Subcutaneous adipose tissue (tissue), 4 donors: Measurements from ENCODE around the gene EFHC1. TPM values are rescaled to one million over a fixed set of nuclear protein-coding genes. Genes with fewer than 3 reads are reported as not detected.

Experiments used
- total RNA-seq, 4 donors: library from RNA; depleted of rRNA; stranded (reverse); fragments of >200 nt; gene quantifications; one replicate each; pipeline ENCODE4 v1.1.0, GENCODE V29; 2016
- TF ChIP-seq, protein P1 (sequence below): fragments of 450-650 bp; IDR thresholded peaks from one replicate; pipeline ENCODE4 v1.5.1; 2016; ENCODE audit warnings: low read depth, mild to moderate bottlenecking, control low read depth, antibody characterized with exemption, moderate library complexity

The EFHC1 gene
- total RNA-seq, 4 donors from 2014 or later, result 26.2 to 33.9 (median 27.3) TPM

DNA sequence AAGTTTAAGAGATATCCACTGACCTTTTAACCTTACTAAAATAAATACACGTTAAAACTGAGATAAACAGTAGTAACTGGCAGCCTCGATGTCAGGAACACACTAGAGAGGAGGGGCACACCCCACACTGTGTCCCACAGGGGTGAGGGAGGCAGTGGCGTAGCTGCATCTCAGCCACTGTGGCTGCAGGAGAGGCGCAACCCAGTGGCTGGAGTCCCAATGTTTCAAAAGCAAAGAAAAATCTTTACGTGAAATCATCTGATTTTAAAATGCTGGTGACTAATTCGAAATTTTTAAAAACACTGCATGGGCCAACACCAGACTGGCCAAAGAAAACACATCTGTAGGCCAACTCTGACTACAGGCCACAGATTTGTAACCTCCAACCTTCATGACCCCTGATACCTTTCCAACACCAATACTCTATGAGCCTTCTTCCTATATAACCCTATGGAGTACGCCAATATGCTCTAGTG, 102.0 kb downstream of the EFHC1 start:
- TF ChIP-seq, protein P1, sequence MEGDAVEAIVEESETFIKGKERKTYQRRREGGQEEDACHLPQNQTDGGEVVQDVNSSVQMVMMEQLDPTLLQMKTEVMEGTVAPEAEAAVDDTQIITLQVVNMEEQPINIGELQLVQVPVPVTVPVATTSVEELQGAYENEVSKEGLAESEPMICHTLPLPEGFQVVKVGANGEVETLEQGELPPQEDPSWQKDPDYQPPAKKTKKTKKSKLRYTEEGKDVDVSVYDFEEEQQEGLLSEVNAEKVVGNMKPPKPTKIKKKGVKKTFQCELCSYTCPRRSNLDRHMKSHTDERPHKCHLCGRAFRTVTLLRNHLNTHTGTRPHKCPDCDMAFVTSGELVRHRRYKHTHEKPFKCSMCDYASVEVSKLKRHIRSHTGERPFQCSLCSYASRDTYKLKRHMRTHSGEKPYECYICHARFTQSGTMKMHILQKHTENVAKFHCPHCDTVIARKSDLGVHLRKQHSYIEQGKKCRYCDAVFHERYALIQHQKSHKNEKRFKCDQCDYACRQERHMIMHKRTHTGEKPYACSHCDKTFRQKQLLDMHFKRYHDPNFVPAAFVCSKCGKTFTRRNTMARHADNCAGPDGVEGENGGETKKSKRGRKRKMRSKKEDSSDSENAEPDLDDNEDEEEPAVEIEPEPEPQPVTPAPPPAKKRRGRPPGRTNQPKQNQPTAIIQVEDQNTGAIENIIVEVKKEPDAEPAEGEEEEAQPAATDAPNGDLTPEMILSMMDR, result no peak

DNA sequence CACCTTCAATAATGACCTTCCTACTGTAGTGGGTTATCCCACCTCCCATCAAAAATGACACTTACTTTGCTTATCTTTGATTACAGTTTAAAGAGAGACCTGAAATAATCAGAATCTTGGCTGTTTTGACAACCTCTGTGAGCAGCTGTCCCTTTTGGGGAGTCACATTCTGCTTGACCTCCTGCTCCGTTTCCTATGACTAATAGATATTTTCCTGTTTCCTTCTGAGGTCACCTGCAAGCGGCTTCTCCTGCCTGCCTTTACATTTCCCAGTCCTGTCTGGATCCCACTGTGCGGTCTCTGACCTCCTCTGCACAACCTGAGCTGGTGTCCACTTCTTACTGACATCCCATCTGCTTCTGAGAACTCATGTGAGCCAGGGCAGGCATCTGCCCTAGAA, 102.5 kb downstream of the EFHC1 start:
- TF ChIP-seq, protein P1, result no peak

DNA sequence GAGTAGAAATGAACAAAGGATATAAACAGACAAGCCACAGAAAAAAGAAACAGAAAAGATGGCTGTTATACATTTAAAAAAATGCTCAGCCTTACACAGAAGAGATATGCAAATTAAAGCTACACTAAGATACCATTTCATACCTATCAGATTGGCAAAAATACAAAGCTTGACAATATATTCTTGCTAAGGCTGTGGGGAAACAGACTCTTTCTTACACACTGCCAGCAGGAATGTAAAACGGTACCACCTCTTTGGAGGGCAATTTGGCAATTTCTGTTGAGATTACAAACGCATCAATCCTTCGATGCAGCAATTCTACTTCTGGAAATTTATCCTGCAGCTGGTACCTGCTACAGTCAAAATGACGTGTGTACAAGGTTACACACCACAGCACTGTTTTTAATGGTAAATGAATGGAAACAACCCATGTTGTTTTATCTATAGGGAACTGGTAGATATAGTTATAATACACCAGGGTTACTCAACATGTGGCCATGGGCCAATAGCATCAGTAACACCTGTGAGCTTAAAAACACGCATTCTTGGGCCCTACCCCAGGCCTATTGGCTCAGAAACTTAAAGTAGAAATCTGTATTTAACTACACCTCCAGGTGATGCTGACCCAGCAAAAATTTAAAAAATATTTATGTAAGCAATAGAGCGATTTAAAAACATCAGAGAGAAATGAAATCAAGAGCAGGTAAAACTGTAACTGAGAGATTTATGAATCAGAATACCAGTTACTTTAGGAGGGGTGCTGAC, 103.4 kb downstream of the EFHC1 start:
- TF ChIP-seq, protein P1, result no peak

DNA sequence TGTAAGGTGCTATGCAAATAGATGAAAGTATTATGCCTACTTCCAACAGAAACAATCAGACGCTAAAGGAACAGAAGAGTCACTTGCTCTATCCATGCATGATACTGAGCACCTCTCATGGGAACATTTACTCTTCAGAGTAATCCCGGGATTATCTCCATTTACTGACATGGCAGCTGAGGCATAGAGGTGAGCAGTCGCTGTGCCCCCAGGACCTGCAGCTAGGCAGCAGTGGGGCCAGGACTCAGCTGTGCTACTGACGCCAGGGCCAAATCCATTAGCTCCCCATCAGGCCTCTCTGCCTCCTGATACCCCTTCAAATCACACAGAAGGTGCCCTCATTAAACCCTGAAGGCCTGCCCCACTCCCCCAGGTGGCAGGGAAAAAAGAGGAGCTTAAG, 104.8 kb downstream of the EFHC1 start:
- TF ChIP-seq, protein P1, result no peak

DNA sequence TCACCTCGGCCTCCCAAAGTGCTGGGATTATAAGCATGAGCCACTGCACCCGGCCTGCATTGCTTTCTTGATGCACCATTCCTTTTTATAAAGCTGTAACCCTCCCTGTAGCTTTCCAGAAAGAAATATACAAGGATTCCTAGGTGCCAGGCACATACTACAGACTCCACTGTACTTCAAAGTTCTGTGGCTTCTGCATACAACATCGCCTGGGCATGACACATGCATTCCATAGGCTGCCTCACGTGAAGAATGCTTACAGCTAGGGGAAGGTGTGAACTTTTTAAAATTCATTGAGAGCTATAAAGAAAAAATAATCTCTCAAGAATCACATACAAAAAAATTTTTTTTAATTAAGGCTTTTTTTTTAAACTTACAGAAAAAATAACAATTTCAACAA, 106.5 kb downstream of the EFHC1 start:
- TF ChIP-seq, protein P1, result no peak

DNA sequence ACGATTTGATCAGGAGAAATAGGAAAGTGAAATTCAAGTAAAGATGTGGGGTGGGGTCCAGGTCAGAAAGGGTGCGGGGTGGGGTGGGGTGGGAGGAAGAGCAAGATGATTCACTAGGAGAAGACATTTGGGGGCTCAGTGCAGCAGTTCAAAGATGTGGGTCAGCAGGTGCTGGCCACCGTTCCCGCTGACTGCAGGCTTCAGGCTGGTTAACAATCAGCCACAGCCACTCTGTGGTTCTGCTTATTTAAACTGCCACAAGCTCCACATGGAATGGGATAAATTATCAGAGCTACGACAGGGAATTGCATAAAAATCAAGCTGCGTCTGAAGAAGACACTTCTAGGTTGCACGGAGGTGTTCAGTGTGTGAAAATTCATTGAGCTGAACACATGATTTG, 107.3 kb downstream of the EFHC1 start:
- TF ChIP-seq, protein P1, result no peak

DNA sequence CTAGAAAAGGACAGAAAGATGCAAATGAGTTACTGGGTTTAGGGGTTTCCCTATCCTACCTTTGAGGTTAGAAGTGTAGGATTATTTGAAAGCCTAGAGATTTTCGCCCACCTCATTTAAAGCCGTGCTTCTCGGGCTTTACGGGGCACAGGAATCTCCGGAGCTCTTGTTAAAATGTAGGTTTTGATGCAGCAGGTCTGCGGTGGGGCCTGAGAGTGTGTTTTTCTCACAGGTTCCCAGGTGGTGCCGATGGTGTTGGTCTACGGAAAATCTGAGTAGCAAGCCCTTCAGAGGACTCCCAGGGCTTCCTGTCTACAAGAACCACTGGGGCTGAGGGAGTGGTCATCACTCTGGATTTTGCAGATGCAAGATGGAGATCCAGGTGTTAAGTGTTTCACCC, 109.2 kb downstream of the EFHC1 start:
- TF ChIP-seq, protein P1, result no peak
